NCI-H146 treated with DMSO at 0.1 percent for 48 hours (cell line): ENCODE results near the gene CEP131.

Source experiments
- DNase-seq: peaks from one replicate; lab custom pipeline; 2025; ENCODE audit not compliant: unreplicated experiment; lab: John Stamatoyannopoulos, UW

Gene CEP131

GRCh38 chr17:81169870-81170309, 52.9 kb downstream of the CEP131 start:
- DNase-seq: no peak

GRCh38 chr17:81167638-81168037, 55.1 kb downstream of the CEP131 start:
- no peak for DNase-seq

- DNase-seq: no peak
Measured at GRCh38 chr17:81167194-81167524, 55.6 kb downstream of the CEP131 start.

GRCh38 chr17:81166033-81166492, 56.7 kb downstream of the CEP131 start, which contains the start of gene AATK:
Gene AATK (minus strand): TSS chr17:81166221. CDS start chr17:81165992, 229 bp downstream.
- DNase-seq: no peak

- no peak for DNase-seq
Measured at GRCh38 chr17:81165246-81166032, 57.3 kb downstream of the CEP131 start, which contains the start of gene PVALEF. Gene PVALEF (plus strand): TSS chr17:81165507. CDS start chr17:81181227, 15,720 bp downstream.

- no peak for DNase-seq
Measured at GRCh38 chr17:81164371-81165245, 58.2 kb downstream of the CEP131 start.

GRCh38 chr17:81163703-81164370, 58.9 kb downstream of the CEP131 start:
- no peak for DNase-seq

GRCh38 chr17:81163051-81163695, 59.6 kb downstream of the CEP131 start:
- DNase-seq: no peak

- no peak for DNase-seq
Measured at GRCh38 chr17:81162491-81162890, 60.3 kb downstream of the CEP131 start.

GRCh38 chr17:81161972-81162371, 60.8 kb downstream of the CEP131 start:
- no peak for DNase-seq

- no peak for DNase-seq
Measured at GRCh38 chr17:81161536-81161935, 61.2 kb downstream of the CEP131 start.

GRCh38 chr17:81160747-81161453, 61.9 kb downstream of the CEP131 start:
- no peak for DNase-seq

GRCh38 chr17:81160306-81160705, 62.5 kb downstream of the CEP131 start:
- DNase-seq: no peak

GRCh38 chr17:81159611-81160265, 63.0 kb downstream of the CEP131 start:
- no peak for DNase-seq

- no peak for DNase-seq
Measured at GRCh38 chr17:81158688-81159590, 63.8 kb downstream of the CEP131 start.

- no peak for DNase-seq
Measured at GRCh38 chr17:81157848-81158687, 64.7 kb downstream of the CEP131 start.

GRCh38 chr17:81156866-81157805, 65.6 kb downstream of the CEP131 start:
- no peak for DNase-seq
